Bronchial epithelial cell (primary cell): ENCODE measurements around the gene STAT3. TPM values are rescaled to one million over a fixed set of nuclear protein-coding genes. Genes with fewer than 3 reads are reported as not detected.

ENCODE experiments used
- DNase-seq: peaks from one replicate; pipeline ENCODE4 v3.0.0-alpha.2; 2010; ENCODE audit warnings: low read depth
- FAIRE-seq: peaks from 2 replicates; lab custom pipeline; 2011; peaks lifted over from hg19 to GRCh38; lab: Jason Lieb, UNC
- H3K27me3 ChIP-seq: 2 replicates; pipeline ENCODE4 v1.5.1; 2011; ENCODE audit warnings: low read length; ENCODE audit not compliant: control insufficient read depth, insufficient read depth
- H3K36me3 ChIP-seq: 2 replicates; pipeline ENCODE4 v1.5.1; 2011; ENCODE audit warnings: low read length; ENCODE audit not compliant: control insufficient read depth, insufficient read depth
- H3K4me3 ChIP-seq: 2 replicates; pipeline ENCODE4 v1.5.1; 2011; ENCODE audit warnings: mild to moderate bottlenecking, low read depth, low read length, control low read depth
- total RNA-seq: library from RNA; depleted of rRNA; stranded (reverse); fragments of >200 nt; gene quantifications from 2 replicates; pipeline ENCODE4 v1.2.1, GENCODE V29; 2014
- TF ChIP-seq, protein P1 (sequence below): IDR thresholded peaks from 2 replicates; pipeline ENCODE4 v1.5.1; 2011; ENCODE audit warnings: mild to moderate bottlenecking, moderate library complexity, low read length, control low read depth, inconsistent platforms; ENCODE audit not compliant: insufficient read depth, severe bottlenecking

STAT3 gene
- total RNA-seq, 1 donor from 2014 or later = 40.0 TPM

DNA sequence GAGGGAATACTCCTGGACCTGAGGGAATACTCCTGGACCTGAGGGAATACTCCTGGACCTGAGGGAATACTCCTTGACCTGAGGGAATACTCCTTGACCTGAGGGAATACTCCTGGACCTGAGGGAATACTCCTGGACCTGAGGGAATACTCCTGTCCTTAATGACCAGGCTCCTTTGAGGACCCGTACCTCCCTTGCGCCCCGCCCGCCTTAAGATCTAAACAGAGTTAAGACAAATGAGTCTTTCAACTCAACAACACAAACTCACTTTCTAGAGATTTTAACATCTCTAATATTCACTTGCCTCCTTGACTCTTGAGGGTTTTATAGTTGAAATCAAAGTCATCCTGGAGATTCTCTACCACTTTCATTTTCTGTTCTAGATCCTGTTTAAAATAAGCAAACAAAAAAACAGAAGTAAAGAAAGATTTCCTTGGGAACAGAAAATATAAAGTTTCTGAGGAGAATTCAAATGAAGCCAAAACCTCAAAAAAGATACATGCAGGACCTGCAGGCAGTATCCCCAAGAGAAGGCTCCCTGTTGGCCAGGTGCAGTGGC lies 49.7 kb downstream of the STAT3 start:
- Histone ChIP-seq H3K4me3 (no peak overlapping the region), H3K27me3 (no peaks in the 10 kb centered on the region), H3K36me3 (peaks cover 35% of the 10 kb centered on the region)
- FAIRE-seq (no peak), DNase-seq (no peak)
- TF ChIP-seq, protein P1, sequence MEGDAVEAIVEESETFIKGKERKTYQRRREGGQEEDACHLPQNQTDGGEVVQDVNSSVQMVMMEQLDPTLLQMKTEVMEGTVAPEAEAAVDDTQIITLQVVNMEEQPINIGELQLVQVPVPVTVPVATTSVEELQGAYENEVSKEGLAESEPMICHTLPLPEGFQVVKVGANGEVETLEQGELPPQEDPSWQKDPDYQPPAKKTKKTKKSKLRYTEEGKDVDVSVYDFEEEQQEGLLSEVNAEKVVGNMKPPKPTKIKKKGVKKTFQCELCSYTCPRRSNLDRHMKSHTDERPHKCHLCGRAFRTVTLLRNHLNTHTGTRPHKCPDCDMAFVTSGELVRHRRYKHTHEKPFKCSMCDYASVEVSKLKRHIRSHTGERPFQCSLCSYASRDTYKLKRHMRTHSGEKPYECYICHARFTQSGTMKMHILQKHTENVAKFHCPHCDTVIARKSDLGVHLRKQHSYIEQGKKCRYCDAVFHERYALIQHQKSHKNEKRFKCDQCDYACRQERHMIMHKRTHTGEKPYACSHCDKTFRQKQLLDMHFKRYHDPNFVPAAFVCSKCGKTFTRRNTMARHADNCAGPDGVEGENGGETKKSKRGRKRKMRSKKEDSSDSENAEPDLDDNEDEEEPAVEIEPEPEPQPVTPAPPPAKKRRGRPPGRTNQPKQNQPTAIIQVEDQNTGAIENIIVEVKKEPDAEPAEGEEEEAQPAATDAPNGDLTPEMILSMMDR = no peak

DNA sequence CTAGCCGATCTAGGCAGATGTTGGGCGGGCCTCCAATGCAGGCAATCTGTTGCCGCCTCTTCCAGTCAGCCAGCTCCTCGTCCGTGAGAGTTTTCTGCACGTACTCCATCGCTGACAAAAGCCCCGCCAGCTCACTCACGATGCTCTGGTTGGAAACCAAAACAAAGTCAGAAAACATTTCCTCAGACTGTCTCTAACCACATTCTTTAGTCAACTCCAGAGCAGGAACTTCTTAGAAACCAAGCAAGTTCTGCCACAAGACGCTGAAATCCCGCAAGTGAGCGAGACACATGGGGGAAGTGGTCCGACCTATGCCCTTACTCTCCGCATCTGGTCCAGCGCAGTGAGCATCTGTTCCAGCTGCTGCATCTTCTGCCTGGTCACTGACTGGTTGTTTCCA lies 50.8 kb downstream of the STAT3 start:
- TF ChIP-seq, protein P1 = no peak
- no peak for FAIRE-seq

DNA sequence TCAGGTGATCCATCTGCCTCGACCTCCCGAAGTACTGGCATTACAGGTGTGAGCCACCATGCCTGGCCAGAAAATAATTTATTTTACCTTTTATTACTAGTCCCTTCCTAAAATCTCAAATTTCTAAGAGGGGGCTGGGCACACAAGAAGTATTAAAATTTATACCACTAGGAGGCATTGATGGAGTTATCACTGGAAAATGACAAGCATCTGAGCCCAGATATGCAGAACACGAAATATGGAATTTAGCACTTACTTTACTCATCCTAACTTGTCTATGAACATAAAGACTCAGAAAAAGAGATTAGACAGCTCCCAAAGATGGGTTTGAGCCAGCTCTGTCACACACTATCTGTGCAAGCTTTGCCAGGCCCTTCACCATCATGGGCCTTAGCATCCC lies 53.6 kb downstream of the STAT3 start:
- DNase-seq = no peak
- peaks cover 21% of the 10 kb centered on the region for H3K36me3 ChIP-seq
- no peak for FAIRE-seq
- no peaks in the 10 kb centered on the region for H3K27me3 ChIP-seq
- TF ChIP-seq, protein P1 = no peak
- no peak overlapping the region for H3K4me3 ChIP-seq

More for the DNA sequence above, 50.8 kb downstream of the STAT3 start:
- Histone ChIP-seq H3K4me3 (no peak overlapping the region), H3K36me3 (peaks cover 36% of the 10 kb centered on the region), H3K27me3 (no peaks in the 10 kb centered on the region)
- no peak for DNase-seq

DNA sequence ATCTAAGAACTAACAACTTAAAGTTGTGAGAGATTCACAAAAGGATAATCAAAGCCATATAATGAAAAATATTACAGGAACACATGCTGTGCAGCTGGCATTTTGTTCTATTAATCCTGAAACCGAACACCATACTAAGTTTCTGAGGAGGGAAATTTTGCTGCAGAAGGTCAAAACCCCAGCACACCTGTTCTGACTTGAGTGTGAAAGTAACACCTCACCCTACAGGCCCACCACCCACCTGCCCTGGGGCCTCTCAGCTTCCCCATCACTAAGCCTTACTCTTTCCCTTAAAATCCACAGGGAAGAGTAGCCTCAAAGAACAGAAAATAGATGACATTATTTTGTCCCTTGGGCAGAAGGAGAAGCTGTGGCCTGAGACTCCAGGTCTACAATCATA lies 55.2 kb downstream of the STAT3 start:
- DNase-seq = no peak
- peaks cover 13% of the 10 kb centered on the region for H3K36me3 ChIP-seq
- H3K27me3 ChIP-seq = no peaks in the 10 kb centered on the region
- no peak overlapping the region for H3K4me3 ChIP-seq
- TF ChIP-seq, protein P1 = no peak
- FAIRE-seq = no peak

DNA sequence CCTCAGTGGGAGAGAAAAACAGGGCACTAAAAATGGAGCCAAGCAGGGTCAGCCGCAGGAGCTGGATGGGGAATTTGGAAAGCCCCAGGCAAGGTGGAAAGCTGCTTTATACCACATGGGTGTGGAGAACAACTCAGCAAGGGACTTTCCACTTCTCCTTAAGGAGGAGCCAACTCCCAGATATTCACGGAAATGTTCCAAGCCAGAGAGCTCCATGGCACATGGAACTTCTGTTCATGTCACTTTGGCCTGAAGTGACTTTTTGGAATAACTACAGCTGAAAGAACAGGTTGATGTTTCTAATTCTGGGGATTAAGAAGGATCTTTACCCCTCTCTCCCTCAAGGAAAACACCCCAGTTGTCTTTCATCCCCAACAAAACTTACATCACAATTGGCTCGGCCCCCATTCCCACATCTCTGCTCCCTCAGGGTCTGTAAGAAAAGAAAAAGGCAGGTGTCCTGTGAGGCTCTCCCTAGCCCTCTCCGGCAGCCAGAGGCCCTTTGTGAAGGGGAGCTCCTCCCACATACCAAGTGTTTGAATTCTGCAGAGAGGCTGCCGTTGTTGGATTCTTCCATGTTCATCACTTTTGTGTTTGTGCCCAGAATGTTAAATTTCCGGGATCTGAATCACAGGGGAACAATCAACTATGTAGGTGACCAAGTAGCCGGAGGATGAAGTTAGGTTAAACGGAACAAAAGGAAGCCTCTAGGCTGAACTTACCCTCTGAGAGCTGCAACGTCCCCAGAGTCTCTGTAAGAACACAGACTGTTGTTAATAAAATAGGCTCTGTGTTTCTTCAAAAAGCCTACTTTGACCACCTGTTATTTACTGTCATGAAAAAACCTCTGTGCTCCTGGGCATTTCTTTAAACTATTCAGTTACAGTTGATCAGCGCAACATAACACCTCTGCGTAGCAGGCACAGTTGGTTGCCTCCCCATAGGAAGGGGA lies 58.9 kb downstream of the STAT3 start:
- H3K27me3 ChIP-seq = no peaks in the 10 kb centered on the region
- H3K4me3 ChIP-seq = no peak overlapping the region
- TF ChIP-seq, protein P1 = no peak
- H3K36me3 ChIP-seq = peaks cover 10% of the 10 kb centered on the region
- FAIRE-seq = peak; percentile 83
- DNase-seq = peak; percentile 82
